ENCODE data around the gene BPHL.
"Not testable (repeated sequence)": the region's sequence is repeated elsewhere in the genome, so short reads cannot be mapped to it uniquely, and the experiment has no call there.

The BPHL gene

GRCh38 chr6:3179945-3180344 lies 61.4 kb downstream of the BPHL start:
- DNase-seq (ENCODE audit: low spot score), result not testable (repeated sequence)

DNA sequence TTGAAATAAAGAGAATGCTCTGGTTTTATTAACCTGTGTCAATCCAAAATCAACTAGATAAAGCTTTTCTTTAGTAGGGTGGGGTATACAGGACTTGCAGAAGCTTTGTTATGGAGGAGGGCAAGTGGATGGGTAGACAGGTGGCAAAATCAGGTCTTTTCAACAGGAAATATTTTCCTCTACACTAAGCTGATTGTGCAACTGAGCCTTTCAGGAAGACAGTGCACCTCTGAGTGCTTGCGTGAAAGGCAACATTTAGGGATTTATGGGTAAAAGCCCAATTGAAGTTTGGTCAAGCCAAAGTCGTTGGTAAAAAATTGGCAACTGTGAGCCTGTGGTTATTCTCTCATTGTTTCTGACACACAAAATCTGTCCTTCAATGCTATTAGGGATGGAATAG lies 62.6 kb downstream of the BPHL start:
- no peak for DNase-seq (ENCODE audit: low spot score)

- no peak for DNase-seq (ENCODE audit: low spot score)
Measured at GRCh38 chr6:3183066-3183465, 64.6 kb downstream of the BPHL start.

DNA sequence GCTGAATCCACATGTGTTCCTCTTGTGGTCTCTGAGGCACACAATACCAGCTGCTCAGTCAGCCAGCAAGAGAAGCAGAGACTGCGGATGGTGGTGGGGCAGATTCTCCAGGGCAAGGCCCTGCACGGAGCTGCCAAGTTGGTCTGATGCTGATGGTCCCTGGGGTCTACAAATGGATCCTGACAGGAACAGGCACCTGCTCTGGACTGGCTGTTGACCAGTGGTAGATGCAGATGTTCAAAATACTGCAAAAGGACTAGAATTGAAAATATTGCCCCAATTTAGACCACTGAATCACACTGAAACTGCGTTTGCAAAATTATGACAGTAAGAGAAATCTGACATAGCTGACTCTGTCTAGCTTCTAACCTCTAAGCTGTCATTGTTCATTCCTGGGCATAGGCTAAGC lies 68.5 kb downstream of the BPHL start:
- no peak for DNase-seq (ENCODE audit: low spot score)

DNA sequence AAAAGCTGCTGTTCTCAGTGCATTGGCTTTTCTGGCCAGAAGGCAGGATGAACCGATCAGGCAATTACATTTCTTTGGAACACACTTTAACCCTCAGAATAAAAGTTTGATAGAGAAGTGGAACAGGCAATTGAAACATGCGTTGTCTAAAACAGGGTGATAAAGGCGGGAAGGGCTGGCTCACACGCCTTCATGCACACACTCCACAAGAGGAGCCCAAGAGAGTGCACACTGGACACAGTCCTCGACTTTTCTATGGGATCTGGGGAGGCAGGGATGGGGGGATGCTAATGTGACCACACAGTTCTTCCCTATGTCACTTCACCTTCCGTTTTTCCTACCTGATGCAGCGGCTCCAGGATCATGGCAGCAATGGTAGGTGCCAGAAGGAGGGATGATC lies 69.8 kb downstream of the BPHL start:
- DNase-seq (ENCODE audit: low spot score), result no peak

GRCh38 chr6:3189192-3189591 lies 70.7 kb downstream of the BPHL start:
- peak; percentile 28 for DNase-seq (ENCODE audit: low spot score)

DNA sequence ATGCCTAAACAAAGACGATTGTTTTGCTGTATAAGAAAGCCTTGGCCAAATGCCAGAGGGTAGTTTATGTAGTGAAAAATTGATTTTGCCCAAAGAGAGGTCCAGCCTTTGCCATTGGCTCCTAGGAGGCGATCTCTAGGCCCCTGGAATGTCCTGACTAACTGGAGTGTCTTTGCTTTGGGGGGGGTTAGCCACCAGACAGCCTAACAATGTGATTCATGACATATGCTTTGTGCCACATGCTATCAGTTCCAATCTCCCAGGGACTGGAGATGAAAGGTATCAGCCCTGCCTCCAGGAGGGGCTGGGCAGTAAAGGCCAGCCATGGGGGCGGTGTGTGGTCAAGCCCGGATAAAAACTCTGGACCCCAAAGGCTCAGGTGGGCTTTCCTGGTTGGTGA lies 71.5 kb downstream of the BPHL start:
- no peak for DNase-seq (ENCODE audit: low spot score)

- DNase-seq (ENCODE audit: low spot score), result no peak
Measured at GRCh38 chr6:3190779-3191178, 72.3 kb downstream of the BPHL start.

- no peak for DNase-seq (ENCODE audit: low spot score)
Measured at GRCh38 chr6:3193102-3193849, 74.8 kb downstream of the BPHL start.

DNA sequence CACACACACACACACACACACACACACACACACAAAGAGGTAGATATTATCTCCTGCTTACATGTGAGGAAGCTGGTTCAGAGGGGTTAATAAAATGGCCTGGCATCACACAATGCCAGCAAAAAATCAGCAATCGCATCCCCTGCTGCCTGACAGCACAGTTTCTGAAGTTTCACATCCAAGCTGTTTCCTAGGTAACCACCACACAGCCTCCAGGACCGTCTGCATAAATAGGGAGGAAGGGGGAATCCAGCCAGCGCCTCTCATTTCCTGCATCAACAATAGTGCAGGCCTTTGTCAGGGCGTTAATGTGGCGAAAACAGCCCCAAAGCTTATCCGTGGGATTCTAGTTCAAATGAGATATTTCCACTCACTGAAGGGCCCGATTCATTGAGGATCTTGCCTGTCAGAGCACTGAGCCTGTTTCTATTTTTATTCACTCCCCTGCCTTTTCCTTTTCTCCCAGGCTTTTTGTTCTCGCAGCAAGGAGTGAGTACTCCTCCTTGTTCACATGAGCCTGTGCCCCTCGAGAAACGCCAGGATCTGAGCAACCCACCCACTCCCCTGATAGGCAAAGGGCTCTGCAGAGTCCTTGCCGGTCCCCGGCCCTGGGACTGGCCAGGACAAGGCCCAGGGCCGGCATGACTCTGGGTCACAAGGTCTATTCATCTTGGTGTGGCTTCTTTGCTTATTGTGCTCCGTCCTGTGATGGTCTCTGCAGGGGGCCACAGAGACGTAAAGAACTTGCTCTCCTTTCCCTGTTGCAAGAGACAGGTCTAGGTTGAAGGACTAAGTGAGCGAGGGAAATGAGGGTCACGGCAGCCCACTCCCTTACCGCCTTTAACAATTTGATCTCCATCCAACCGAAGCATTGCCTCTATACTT lies 76.3 kb downstream of the BPHL start:
- DNase-seq (ENCODE audit: low spot score), result no peak

DNA sequence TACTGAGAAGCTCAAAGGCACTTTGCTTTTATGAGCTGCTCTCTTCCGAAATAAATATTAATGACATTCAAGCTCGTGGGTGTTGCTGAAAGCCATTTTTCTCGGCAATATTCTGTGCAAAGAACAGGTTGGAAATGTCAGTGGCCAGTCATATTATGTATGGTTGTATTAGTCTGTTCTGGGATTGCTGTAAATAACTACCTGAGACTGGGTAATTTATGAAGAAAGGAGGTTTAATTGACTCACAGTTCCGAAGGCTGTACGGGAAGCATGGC lies 76.8 kb downstream of the BPHL start:
- no peak for DNase-seq (ENCODE audit: low spot score)

DNA sequence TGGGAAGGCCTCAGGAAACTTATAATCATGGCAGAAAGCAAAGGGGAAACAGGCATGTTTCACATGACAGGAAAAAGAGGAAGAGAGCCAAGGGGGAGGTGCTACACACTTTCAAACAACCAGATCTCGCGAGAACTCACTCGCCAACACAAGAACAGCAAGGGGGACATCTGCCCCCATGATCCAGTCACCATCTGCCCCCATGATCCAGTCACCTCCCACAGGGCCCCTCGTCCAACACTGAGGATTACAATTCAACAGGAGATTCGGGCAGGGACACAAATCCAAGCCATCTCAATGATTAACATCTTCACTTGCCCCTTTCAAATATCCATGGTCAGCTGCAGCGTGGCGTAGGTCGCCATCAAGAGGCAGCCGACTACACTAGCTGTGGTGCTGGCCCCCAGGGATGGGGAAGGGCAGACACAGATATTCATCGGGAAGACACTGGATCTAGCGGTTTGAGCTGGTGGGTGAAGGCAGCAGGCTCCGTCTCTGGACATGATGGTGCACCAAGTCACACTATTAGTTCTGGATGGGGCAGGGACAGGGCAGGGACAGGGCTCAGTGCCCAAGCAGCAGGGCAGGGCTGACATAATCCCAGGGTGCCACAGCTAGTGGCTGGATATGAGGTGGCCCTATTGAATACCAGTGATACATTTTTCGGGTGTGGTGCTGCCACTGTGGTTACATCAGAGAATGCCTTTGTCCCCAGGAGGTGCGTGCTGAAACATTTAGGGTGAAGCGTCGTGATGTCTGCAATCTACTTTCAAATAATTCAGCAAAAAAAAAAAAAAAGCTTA lies 77.4 kb downstream of the BPHL start:
- DNase-seq (ENCODE audit: low spot score), result peak; percentile 74

GRCh38 chr6:3196770-3197169 lies 78.3 kb downstream of the BPHL start:
- DNase-seq (ENCODE audit: low spot score), result no peak

GRCh38 chr6:3197734-3198133 lies 79.2 kb downstream of the BPHL start:
- DNase-seq (ENCODE audit: low spot score), result not testable (repeated sequence)

DNA sequence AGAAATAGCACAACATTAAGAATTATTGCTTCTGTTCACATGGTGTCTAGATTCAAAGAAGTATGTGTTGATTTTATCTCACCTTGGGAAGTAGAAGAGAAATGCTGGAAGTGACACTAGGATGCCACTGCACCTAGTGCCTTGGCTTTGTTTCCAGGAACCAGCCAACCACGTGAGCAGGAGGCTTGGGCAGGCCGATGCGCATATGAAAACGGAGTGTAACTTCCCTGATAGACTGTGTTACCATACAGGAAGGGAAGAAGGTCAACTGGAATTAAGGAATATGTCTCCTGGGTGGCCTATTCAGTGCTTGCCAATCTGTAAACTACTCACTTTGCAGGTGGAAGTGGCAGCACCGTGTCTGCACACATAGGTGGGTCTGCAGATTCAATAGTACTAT lies 80.9 kb downstream of the BPHL start:
- no peak for DNase-seq (ENCODE audit: low spot score)

DNA sequence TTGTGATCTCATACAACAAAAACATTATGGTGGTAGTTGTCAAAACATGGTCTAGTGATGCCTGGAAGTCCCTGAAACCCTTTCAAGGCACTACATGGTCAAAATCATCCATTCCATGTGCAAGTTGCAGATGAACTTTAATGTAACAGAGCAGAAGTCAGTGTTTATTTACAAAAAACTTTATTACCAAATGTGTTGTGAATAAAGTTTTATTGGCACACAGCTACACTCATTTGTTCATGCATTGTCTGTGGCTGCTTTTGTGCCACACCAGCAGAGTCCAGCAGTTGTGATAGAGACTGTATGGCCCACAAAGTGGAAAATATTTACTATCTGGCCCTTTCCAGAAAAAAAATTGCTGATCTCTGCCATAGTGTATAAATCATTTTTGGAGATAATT lies 82.2 kb downstream of the BPHL start:
- DNase-seq (ENCODE audit: low spot score), result no peak

- no peak for DNase-seq (ENCODE audit: low spot score)
Measured at GRCh38 chr6:3201388-3201787, 82.9 kb downstream of the BPHL start.
